ENCODE measurements around the gene FRK. TPM values are rescaled to one million over a fixed set of nuclear protein-coding genes. Genes with fewer than 3 reads are reported as not detected.
"Not testable (repeated sequence)": the region's sequence is repeated elsewhere in the genome, so short reads cannot be mapped to it uniquely, and the experiment has no call there.

Gene FRK
- total RNA-seq, 2 experiments from 2014 or later, result 0.03 TPM; not detected in 1

DNA sequence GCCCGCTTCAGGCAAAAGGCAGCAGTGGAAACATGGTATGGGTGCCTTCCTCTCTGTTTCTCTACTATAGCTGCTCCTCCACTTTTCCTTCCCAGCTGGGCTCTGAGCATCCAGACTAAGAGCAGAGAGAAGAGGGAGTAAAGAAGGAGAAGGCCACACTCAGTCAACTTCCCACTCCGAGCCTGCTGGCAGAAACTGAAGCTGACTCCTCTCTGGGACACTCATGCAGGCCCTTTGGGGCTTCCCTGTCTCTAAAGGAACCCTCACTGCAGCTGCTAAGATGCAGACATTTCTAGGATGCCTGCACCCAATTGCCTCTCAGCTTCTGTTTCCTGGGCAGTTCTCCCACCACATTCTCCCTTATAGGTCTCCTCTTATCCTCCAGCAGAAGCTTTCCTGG lies 88.9 kb downstream of the FRK start:
- Mint-ChIP-seq H3K9me3 (no peaks in the 10 kb centered on the region), H3K36me3 (ENCODE audit: low read depth) (no peaks in the 10 kb centered on the region)
- CTCF ChIA-PET, result no interaction called here

DNA sequence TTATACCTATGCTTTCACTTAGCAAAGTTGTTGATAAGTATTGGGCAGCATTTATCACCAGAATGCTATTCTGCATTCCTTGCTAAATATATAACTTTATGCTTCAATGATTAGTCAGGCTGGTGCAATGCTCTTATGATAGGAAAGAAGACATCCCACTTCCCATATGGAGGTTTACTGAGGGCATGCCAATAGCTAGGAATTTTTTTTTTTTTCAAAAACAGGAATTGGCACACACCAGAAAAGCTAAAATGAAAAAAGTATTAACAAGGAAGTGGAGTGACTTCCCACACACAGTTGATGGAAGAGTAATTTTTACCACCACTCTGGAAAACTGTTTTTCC lies 90.8 kb downstream of the FRK start:
- ChIA-PET POLR2A (no interaction called here), CTCF (no interaction called here)
- no peak overlapping the region for H3K4me3 Mint-ChIP-seq
- DNase-seq, result no peak
- no peaks in the 10 kb centered on the region for H3K36me3 Mint-ChIP-seq (ENCODE audit: low read depth)
- no peaks in the 10 kb centered on the region for H3K4me1 Mint-ChIP-seq
- H3K27ac Mint-ChIP-seq, result no peak overlapping the region
- no peaks in the 10 kb centered on the region for H3K27me3 Mint-ChIP-seq
- H3K9me3 Mint-ChIP-seq, result no peaks in the 10 kb centered on the region

More for the DNA sequence above, 88.9 kb downstream of the FRK start:
- H3K27me3 Mint-ChIP-seq, result no peaks in the 10 kb centered on the region
- no peak overlapping the region for H3K4me3 Mint-ChIP-seq
- H3K4me1 Mint-ChIP-seq, result no peaks in the 10 kb centered on the region
- no peak overlapping the region for H3K27ac Mint-ChIP-seq
- POLR2A ChIA-PET, result no interaction called here
- DNase-seq, result no peak

DNA sequence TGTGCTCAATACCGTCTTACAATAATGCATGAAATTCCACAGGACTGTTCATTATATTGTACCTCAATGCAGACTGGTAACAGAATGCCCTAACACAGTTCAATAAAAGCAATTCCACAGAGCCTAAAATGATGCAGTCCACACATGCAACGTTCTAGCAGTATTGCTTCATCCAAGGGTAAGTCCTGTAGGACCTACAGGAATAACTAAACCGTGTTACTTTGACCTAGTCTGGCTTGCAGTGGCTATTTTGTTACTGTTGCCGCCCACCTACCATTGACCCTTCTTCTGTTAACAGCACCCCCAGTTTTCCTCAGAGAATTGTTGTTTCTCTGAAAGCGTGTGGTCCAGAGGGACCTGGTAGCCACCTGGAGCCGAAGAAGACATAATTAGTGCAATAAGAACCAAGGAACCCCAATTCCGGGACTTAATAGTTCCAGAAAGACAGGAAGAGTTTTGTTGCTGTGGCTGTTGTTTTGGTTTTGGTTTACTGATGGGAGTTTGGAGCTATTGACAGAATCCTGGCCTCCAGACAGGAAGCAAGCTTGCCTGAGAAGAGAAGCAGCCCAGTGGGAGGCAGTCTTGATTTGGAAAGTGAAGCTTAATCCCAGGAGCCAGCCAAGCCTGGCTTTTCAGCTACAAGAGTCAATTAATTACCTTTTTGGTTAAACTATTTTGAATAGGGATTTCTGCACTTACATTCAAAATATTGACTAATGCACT lies 91.3 kb downstream of the FRK start:
- CTCF ChIA-PET, result no interaction called here

DNA sequence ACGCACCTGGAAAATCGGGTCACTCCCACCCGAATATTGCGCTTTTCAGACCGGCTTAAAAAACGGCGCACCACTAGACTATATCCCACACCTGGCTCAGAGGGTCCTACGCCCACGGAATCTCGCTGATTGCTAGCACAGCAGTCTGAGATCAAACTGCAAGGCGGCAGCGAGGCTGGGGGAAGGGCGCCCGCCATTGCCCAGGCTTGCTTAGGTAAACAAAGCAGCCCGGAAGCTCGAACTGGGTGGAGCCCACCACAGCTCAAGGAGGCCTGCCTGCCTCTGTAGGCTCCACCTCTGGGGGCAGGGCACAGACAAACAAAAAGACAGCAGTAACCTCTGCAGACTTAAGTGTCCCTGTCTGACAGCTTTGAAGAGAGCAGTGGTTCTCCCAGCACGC lies 100.4 kb downstream of the FRK start:
- CTCF ChIA-PET; H3K27ac Mint-ChIP-seq; H3K27me3 Mint-ChIP-seq; POLR2A ChIA-PET; DNase-seq; H3K36me3 Mint-ChIP-seq (ENCODE audit: low read depth); H3K4me3 Mint-ChIP-seq; H3K9me3 Mint-ChIP-seq; H3K4me1 Mint-ChIP-seq: not testable (repeated sequence)

More for the DNA sequence above, 91.3 kb downstream of the FRK start:
- Mint-ChIP-seq H3K27me3 (no peaks in the 10 kb centered on the region), H3K4me1 (no peaks in the 10 kb centered on the region), H3K9me3 (no peaks in the 10 kb centered on the region), H3K27ac (no peak overlapping the region), H3K36me3 (ENCODE audit: low read depth) (no peaks in the 10 kb centered on the region), H3K4me3 (no peak overlapping the region)
- DNase-seq, result no peak
- POLR2A ChIA-PET, result no interaction called here

DNA sequence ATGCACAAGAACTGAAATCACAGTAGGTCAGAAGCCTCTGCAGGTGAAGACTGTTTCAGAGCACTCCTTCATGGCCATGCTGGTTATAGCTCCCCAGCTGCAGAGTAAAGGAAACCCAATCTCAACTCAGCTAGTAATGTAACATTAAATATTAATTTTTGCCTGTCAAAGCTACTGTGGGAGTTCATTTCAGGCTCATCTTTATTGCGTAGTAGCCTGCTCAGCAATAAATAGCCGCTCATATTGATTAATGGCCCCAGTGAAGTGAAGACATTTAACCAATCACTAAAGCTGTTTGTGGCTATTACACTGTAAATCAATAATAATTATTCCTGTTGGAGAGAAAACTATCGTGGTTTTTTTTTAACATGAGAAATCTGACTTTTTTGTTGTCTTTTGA lies 101.7 kb downstream of the FRK start:
- Mint-ChIP-seq H3K36me3 (ENCODE audit: low read depth) (no peaks in the 10 kb centered on the region), H3K27ac (no peak overlapping the region), H3K27me3 (no peaks in the 10 kb centered on the region), H3K4me1 (no peaks in the 10 kb centered on the region), H3K4me3 (no peak overlapping the region), H3K9me3 (no peaks in the 10 kb centered on the region)
- CTCF ChIA-PET, result no interaction called here
- POLR2A ChIA-PET, result no interaction called here
- no peak for DNase-seq

DNA sequence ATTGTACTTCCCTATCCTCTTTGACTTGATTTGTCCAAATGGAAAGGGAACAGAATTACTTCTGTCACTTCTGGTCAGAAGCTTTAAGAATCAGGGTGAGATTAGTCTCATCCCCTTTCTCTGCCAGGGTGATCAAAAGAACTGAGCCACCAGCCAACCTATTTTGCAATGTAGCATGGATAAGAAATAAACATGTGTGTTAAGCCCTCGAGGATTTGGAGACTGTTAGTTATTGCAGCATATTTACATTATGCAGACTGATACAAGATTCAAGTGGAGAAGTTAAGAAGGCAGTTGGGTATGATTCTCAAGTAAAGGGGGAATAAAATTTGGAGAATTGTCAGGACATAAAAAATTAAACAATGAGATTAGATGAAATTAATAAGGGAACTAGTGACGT lies 106.0 kb downstream of the FRK start:
- Mint-ChIP-seq H3K27me3 (no peaks in the 10 kb centered on the region), H3K9me3 (no peaks in the 10 kb centered on the region), H3K27ac (no peak overlapping the region), H3K36me3 (ENCODE audit: low read depth) (no peaks in the 10 kb centered on the region), H3K4me3 (no peak overlapping the region), H3K4me1 (no peaks in the 10 kb centered on the region)
- DNase-seq, result no peak
- ChIA-PET CTCF (no interaction called here), POLR2A (no interaction called here)

DNA sequence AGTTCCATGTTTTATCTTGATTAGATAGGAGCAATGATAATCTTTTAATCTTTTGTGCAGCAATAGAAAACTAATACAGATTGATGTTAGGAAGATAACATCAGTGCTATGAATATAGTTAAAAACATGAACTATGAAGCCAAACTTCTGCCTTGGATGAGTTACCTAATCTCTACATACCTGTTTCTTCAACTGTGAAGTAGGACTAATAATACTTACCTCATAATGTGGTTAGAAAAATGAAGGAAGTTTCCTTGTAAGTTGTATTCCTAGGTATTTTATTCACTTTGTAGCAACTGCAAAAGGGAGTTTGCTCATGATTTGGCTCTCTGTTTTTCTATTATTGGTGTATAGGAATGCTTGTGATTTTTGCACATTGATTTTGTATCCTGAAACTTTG lies 111.9 kb downstream of the FRK start:
- H3K9me3 Mint-ChIP-seq, result peaks cover 2% of the 10 kb centered on the region
- H3K27ac Mint-ChIP-seq, result no peak overlapping the region
- no peaks in the 10 kb centered on the region for H3K27me3 Mint-ChIP-seq
- CTCF ChIA-PET, result no interaction called here
- H3K36me3 Mint-ChIP-seq (ENCODE audit: low read depth), result no peaks in the 10 kb centered on the region
- H3K4me1 Mint-ChIP-seq, result no peaks in the 10 kb centered on the region
- H3K4me3 Mint-ChIP-seq, result no peak overlapping the region
- POLR2A ChIA-PET, result no interaction called here
- DNase-seq, result no peak

DNA sequence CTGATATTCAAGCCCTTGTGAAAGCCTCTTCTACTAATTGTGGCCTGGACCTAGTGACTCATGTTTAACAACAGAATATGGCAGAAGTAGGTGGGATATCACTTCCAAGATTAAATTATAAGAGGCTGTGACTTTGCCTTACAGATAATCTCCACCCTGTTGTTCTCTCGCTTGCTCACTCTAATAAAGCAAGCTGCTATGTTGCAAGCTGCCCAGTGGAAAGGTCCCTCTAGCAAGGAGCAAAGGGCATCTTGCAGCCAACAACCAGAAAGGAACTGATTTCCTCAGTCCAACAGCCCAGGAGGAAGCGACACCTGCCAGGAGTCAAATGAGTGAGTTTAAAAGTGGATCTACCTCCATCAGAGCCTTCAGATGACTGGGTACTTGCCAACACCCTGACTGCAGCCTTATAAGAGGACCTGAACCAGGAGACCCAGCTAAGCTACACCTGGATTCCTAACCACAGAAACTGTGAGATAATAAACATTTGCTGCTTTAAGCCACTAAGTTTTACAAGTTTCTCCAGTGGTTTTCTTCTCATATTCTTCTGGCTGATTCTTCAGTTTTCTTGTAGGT lies 112.6 kb downstream of the FRK start:
- H3K4me1 Mint-ChIP-seq, result no peaks in the 10 kb centered on the region
- DNase-seq, result no peak
- ChIA-PET POLR2A (no interaction called here), CTCF (no interaction called here)
- peaks cover 2% of the 10 kb centered on the region for H3K9me3 Mint-ChIP-seq
- no peaks in the 10 kb centered on the region for H3K36me3 Mint-ChIP-seq (ENCODE audit: low read depth)
- H3K27ac Mint-ChIP-seq, result no peak overlapping the region
- no peaks in the 10 kb centered on the region for H3K27me3 Mint-ChIP-seq
- no peak overlapping the region for H3K4me3 Mint-ChIP-seq

DNA sequence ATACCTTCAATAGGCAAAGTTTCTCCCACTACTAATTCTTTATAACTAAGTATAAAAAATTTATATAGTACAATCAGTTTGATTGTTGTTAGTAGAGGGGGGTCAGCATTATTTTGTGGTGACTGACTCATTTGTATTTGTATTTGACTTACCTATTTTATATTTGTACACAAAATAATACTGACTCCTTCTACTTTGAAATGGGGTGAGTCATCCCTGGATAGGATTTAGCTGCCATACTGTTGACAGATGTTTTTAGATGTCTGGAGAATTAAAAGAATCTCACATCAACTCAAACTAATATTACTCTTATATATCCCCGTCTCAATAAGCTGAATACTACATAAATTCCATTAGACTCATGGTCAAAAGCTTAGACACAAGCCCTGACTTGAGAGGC lies 114.9 kb downstream of the FRK start:
- POLR2A ChIA-PET, result no interaction called here
- H3K27ac Mint-ChIP-seq, result no peak overlapping the region
- no peaks in the 10 kb centered on the region for H3K27me3 Mint-ChIP-seq
- CTCF ChIA-PET, result no interaction called here
- no peak for DNase-seq
- no peaks in the 10 kb centered on the region for H3K36me3 Mint-ChIP-seq (ENCODE audit: low read depth)
- H3K9me3 Mint-ChIP-seq, result peaks cover 5% of the 10 kb centered on the region
- H3K4me3 Mint-ChIP-seq, result no peak overlapping the region
- no peaks in the 10 kb centered on the region for H3K4me1 Mint-ChIP-seq

DNA sequence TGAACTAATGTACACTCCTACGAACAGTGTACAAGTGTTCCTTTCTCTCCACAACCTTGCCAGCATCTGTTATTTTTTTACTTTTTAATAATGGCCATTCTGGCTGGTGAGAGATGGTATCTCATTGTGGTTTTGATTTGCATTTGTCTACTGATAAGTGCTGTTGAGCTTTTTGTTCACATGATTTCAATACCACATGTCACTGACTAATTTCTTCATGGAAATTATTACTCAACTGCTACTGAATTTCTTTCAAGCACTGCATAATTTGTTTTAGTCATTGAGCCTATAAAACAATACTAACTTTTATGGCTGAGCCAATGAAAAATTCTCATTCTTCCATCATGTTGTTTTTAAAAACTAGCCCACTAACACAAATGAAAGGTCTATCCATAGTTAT lies 115.4 kb downstream of the FRK start:
- POLR2A ChIA-PET, result no interaction called here

DNA sequence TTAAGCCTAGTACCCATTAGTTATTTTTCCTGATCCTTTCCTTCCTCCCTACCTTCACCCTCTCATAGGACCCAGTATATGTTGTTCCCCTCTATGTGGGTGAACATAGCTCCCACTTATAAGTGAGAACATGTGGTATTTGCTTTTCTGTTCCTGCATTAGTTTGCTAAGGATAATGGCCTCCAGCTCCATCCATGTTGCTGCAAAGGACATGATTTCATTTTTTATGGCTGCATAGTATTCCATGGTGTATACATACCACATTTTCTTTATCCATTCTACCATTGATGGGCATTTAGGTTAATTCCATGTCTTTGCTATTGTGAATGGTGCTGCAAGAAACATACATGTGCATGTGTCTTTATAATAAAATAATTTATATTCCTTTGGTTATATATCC lies 115.9 kb downstream of the FRK start:
- H3K9me3 Mint-ChIP-seq; H3K4me3 Mint-ChIP-seq; H3K36me3 Mint-ChIP-seq (ENCODE audit: low read depth); CTCF ChIA-PET; H3K27ac Mint-ChIP-seq; DNase-seq; H3K4me1 Mint-ChIP-seq; H3K27me3 Mint-ChIP-seq; POLR2A ChIA-PET: not testable (repeated sequence)

More for the DNA sequence above, 115.4 kb downstream of the FRK start:
- Mint-ChIP-seq H3K36me3 (ENCODE audit: low read depth) (no peaks in the 10 kb centered on the region), H3K27me3 (no peaks in the 10 kb centered on the region), H3K9me3 (peaks cover 5% of the 10 kb centered on the region), H3K4me3 (no peak overlapping the region), H3K27ac (no peak overlapping the region), H3K4me1 (no peaks in the 10 kb centered on the region)
- CTCF ChIA-PET, result no interaction called here
- no peak for DNase-seq

DNA sequence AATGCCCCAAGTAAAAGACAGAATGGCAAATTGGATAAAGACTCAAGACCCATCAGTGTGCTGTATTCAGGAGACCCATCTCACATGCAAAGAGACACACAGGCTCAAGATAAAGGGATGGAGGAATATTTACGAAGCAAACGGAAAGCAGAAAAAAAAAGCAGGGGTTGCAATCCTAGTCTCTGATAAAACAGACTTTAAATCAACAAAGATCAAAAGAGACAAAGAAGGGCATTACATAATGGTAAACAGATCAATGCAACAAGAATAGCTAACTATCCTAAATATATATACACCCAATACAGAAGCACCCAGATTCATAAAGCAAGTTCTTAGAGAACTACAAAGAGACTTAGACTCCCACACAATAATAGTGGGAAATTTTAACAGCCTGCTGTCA lies 123.2 kb downstream of the FRK start:
- H3K4me1 Mint-ChIP-seq; H3K4me3 Mint-ChIP-seq; H3K9me3 Mint-ChIP-seq; H3K36me3 Mint-ChIP-seq (ENCODE audit: low read depth); DNase-seq; POLR2A ChIA-PET; H3K27ac Mint-ChIP-seq; H3K27me3 Mint-ChIP-seq; CTCF ChIA-PET: not testable (repeated sequence)

DNA sequence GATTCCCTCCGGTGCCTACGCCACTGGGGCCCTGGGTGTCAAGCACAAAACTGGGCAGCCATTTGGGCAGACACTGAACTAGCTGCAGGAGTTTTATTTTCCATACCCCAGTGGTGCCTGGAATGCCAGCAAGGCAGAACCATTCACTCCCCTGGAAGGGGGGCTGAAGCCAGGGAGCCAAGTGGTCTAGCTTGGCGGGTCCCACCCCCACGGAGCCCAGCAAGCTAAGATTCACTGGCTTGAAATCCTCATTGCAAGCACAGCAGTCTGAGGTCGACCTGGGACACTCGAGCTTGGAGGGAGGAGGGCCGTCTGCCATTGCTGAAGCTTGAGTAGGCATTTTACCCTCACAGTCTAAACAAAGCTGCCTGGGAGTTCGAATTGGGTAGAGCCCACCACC lies 125.3 kb downstream of the FRK start:
- no peak overlapping the region for H3K4me3 Mint-ChIP-seq
- H3K4me1 Mint-ChIP-seq, result no peaks in the 10 kb centered on the region
- POLR2A ChIA-PET, result no interaction called here
- no peaks in the 10 kb centered on the region for H3K27me3 Mint-ChIP-seq
- DNase-seq, result no peak
- H3K36me3 Mint-ChIP-seq (ENCODE audit: low read depth), result no peaks in the 10 kb centered on the region
- CTCF ChIA-PET, result no interaction called here
- no peak overlapping the region for H3K27ac Mint-ChIP-seq
- H3K9me3 Mint-ChIP-seq, result peaks cover 6% of the 10 kb centered on the region

DNA sequence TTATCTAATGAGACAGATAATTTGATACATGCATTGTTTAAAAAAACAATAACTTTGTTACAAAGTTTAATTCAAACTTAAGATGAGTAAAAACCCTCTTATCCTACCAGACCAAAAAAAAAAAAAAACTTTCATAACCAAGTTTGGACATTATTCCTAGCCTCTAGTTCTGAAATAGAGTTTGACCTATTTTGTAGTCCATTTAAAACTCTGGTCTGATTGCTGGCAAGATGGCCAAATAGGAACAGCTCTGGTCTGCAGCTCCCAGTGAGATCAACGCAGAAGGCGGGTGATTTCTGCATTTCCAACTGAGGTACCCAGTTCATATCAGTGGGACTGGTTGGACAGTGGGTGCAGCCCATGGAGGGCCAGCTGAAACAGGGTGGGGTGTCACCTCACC lies 125.9 kb downstream of the FRK start:
- no peaks in the 10 kb centered on the region for H3K4me1 Mint-ChIP-seq
- no peak overlapping the region for H3K27ac Mint-ChIP-seq
- no peaks in the 10 kb centered on the region for H3K27me3 Mint-ChIP-seq
- H3K36me3 Mint-ChIP-seq (ENCODE audit: low read depth), result no peaks in the 10 kb centered on the region
- no peak for DNase-seq
- POLR2A ChIA-PET, result no interaction called here
- no peak overlapping the region for H3K4me3 Mint-ChIP-seq
- H3K9me3 Mint-ChIP-seq, result peaks cover 5% of the 10 kb centered on the region
- CTCF ChIA-PET, result no interaction called here

Data from activated CD4-positive, alpha-beta memory T cell treated with anti-CD3 and anti-CD28 coated beads, Interleukin-2, amount 10 ng/mL, durations not matched to agents 7 days and 5 days (primary cell).